Osteoblast (primary cell): ENCODE measurements around the gene SIGLECL1. TPM values are rescaled to one million over a fixed set of nuclear protein-coding genes. Genes with fewer than 3 reads are reported as not detected.
"Not testable (repeated sequence)": the region's sequence is repeated elsewhere in the genome, so short reads cannot be mapped to it uniquely, and the experiment has no call there.

Experiments
- DNase-seq: peaks from one replicate; pipeline ENCODE4 v3.0.0; 2011; ENCODE audit warnings: low spot score, mixed read lengths; ENCODE audit not compliant: insufficient read length; ENCODE audit errors: missing footprints
- H2AFZ ChIP-seq: 2 replicates; pipeline ENCODE4 v1.6.0; 2011; ENCODE audit warnings: mild to moderate bottlenecking, low read length
- H3K27ac ChIP-seq: 2 replicates; pipeline ENCODE4 v1.5.1; 2011; ENCODE audit warnings: mild to moderate bottlenecking, low read depth, low read length, moderate library complexity
- H3K27me3 ChIP-seq: 2 replicates; pipeline ENCODE4 v1.6.0; 2012; ENCODE audit warnings: mild to moderate bottlenecking, control low read depth, inconsistent platforms, low read length, moderate library complexity; ENCODE audit not compliant: insufficient read depth
- H3K36me3 ChIP-seq: 2 replicates; pipeline ENCODE4 v1.5.1; 2011; ENCODE audit warnings: mild to moderate bottlenecking, low read length, control low read depth, moderate library complexity; ENCODE audit not compliant: insufficient read depth
- H3K4me1 ChIP-seq: 2 replicates; pipeline ENCODE4 v1.5.1; 2011; ENCODE audit warnings: mild to moderate bottlenecking, low read length, control low read depth, moderate library complexity; ENCODE audit not compliant: insufficient read depth
- H3K4me2 ChIP-seq: 2 replicates; pipeline ENCODE4 v1.6.0; 2011; ENCODE audit warnings: mild to moderate bottlenecking, low read length; ENCODE audit not compliant: insufficient read depth
- H3K4me3 ChIP-seq: fragments of 200-600 bp; sonication (generic); 3 replicates; pipeline ENCODE4 v1.5.1; 2012; ENCODE audit warnings: mild to moderate bottlenecking, low read length, inconsistent platforms; ENCODE audit not compliant: insufficient read depth
- H3K79me2 ChIP-seq: 2 replicates; pipeline ENCODE4 v1.6.0; 2012; ENCODE audit warnings: mild to moderate bottlenecking, low read length, control low read depth, inconsistent platforms; ENCODE audit not compliant: insufficient read depth
- H3K9me3 ChIP-seq: 2 replicates; pipeline ENCODE4 v1.5.1; 2011; ENCODE audit warnings: low read depth, low read length, control low read depth
- H4K20me1 ChIP-seq: 2 replicates; pipeline ENCODE4 v1.6.0; 2012; ENCODE audit warnings: mild to moderate bottlenecking, low read length, control low read depth; ENCODE audit not compliant: insufficient read depth
- CTCF ChIP-seq: IDR thresholded peaks from 2 replicates; pipeline ENCODE4 v1.5.1; 2011; ENCODE audit warnings: mild to moderate bottlenecking, low read depth, low read length, moderate library complexity; ENCODE audit errors: extremely low read depth
- total RNA-seq: library from RNA; depleted of rRNA; stranded (reverse); fragments of >200 nt; gene quantifications from 2 replicates; pipeline ENCODE4 v1.2.3, GENCODE V29; 2012

The SIGLECL1 gene
- total RNA-seq, 1 donor = not detected

- Histone ChIP-seq H4K20me1 (no peaks in the 10 kb centered on the region), H3K27ac (no peak overlapping the region), H3K79me2 (no peaks in the 10 kb centered on the region), H3K4me1 (no peaks in the 10 kb centered on the region), H3K27me3 (no peaks in the 10 kb centered on the region), H3K36me3 (no peaks in the 10 kb centered on the region), H3K4me2 (no peak overlapping the region), H3K4me3 (no peak overlapping the region), H2AFZ (no peak overlapping the region), H3K9me3 (no peaks in the 10 kb centered on the region)
- no peak for TF ChIP-seq CTCF
- no peak for DNase-seq
These were observed 31.6 kb upstream of the SIGLECL1 start for GRCh38 chr19:51219307-51219706.

GRCh38 chr19:51219971-51220370 is 30.9 kb upstream of the SIGLECL1 start:
- no peaks in the 10 kb centered on the region for H4K20me1 ChIP-seq
- H2AFZ ChIP-seq = no peak overlapping the region
- no peak for TF ChIP-seq CTCF
- H3K9me3 ChIP-seq = no peaks in the 10 kb centered on the region
- no peak for DNase-seq
- no peaks in the 10 kb centered on the region for H3K27me3 ChIP-seq
- no peak overlapping the region for H3K4me2 ChIP-seq
- no peaks in the 10 kb centered on the region for H3K79me2 ChIP-seq
- no peaks in the 10 kb centered on the region for H3K4me1 ChIP-seq
- H3K4me3 ChIP-seq = no peak overlapping the region
- H3K27ac ChIP-seq = no peak overlapping the region
- H3K36me3 ChIP-seq = no peaks in the 10 kb centered on the region

- Histone ChIP-seq H3K4me2 (no peak overlapping the region), H3K36me3 (no peaks in the 10 kb centered on the region), H3K79me2 (no peaks in the 10 kb centered on the region), H3K27me3 (no peaks in the 10 kb centered on the region), H4K20me1 (no peaks in the 10 kb centered on the region), H2AFZ (no peak overlapping the region), H3K4me3 (no peak overlapping the region), H3K9me3 (no peaks in the 10 kb centered on the region), H3K27ac (no peak overlapping the region), H3K4me1 (no peaks in the 10 kb centered on the region)
- DNase-seq = no peak
- no peak for TF ChIP-seq CTCF
These were observed 29.9 kb upstream of the SIGLECL1 start for GRCh38 chr19:51220996-51221395.

- H3K9me3 ChIP-seq = no peaks in the 10 kb centered on the region
- H4K20me1 ChIP-seq = no peaks in the 10 kb centered on the region
- H3K27me3 ChIP-seq = no peaks in the 10 kb centered on the region
- H3K4me1 ChIP-seq = no peaks in the 10 kb centered on the region
- no peak for TF ChIP-seq CTCF
- H3K4me3 ChIP-seq = no peak overlapping the region
- H2AFZ ChIP-seq = no peak overlapping the region
- no peak overlapping the region for H3K27ac ChIP-seq
- no peaks in the 10 kb centered on the region for H3K36me3 ChIP-seq
- H3K4me2 ChIP-seq = no peak overlapping the region
- no peaks in the 10 kb centered on the region for H3K79me2 ChIP-seq
- no peak for DNase-seq
These were observed 26.7 kb upstream of the SIGLECL1 start for GRCh38 chr19:51224163-51224641.

GRCh38 chr19:51224898-51225393 is 25.9 kb upstream of the SIGLECL1 start, which contains the start of gene CD33:
Gene CD33, plus strand, starts transcription at chr19:51225080. Its CDS starts 39 bp downstream, at chr19:51225119.
- H3K9me3 ChIP-seq, H3K4me1 ChIP-seq, H4K20me1 ChIP-seq, H3K4me2 ChIP-seq, DNase-seq, H3K79me2 ChIP-seq, H3K27me3 ChIP-seq, H3K4me3 ChIP-seq, H3K27ac ChIP-seq, H3K36me3 ChIP-seq, H2AFZ ChIP-seq: not testable (repeated sequence)
